SK-N-SH (cell line): Measurements from ENCODE around the gene COL17A1. TPM values are rescaled to one million over a fixed set of nuclear protein-coding genes. Genes with fewer than 3 reads are reported as not detected.

Source experiments
- CTCF ChIA-PET: fragments of 300-600, 350-600 bp; formaldehyde crosslinking; extraction: SDS; loops from one replicate; lab custom pipeline; 2021; lab: Yijun Ruan, JAX
- POLR2A ChIA-PET: fragments of 350-600 bp; sonication (Branson Sonifier 250); formaldehyde crosslinking; extraction: SDS; loops from one replicate; lab custom pipeline; 2020; ENCODE audit warnings: antibody characterized with exemption, inconsistent platforms; lab: Yijun Ruan, JAX
- DNase-seq: peaks from one replicate; pipeline ENCODE4 v3.0.0; 2012
- H2AFZ ChIP-seq: fragments of 200-600 bp; sonication (generic); 2 replicates; pipeline ENCODE4 v1.8.1; 2016; ENCODE audit warnings: antibody characterized with exemption, mild to moderate bottlenecking, low read depth
- H3F3A ChIP-seq: fragments of 200-600 bp; sonication (generic); replicated peaks from 2 replicates; pipeline ENCODE3; 2016; ENCODE audit warnings: antibody characterized with exemption, mild to moderate bottlenecking; ENCODE audit not compliant: insufficient read depth
- H3K27ac ChIP-seq, 2 experiments: fragments of 200-500 bp in 1 of 2; fragments of 200-600 bp in 1 of 2; sonication (Bioruptor generic) in 1 of 2; sonication (generic), shearing (Covaris generic) in 1 of 2; 2 replicates each; pipeline versions ENCODE4 v1.5.1 to v1.6.1; 2014 to 2016; ENCODE audit warnings: low read depth in 2 of 2, inconsistent platforms in 1 of 2, low read length in 1 of 2, mild to moderate bottlenecking in 1 of 2, mixed read lengths in 1 of 2
- H3K27me3 ChIP-seq: fragments of 200-600 bp; sonication (generic), shearing (Covaris generic); 2 replicates; pipeline ENCODE4 v1.6.1; 2016; ENCODE audit warnings: mixed run types; ENCODE audit not compliant: insufficient read depth
- H3K36me3 ChIP-seq, 2 experiments: fragments of 200-500 bp in 1 of 2; fragments of 200-600 bp in 1 of 2; sonication (Bioruptor generic) in 1 of 2; sonication (generic) in 1 of 2; replicated peaks in 1 of 2; 2 replicates each; pipeline versions ENCODE3 to v1.5.1; 2014 to 2016; ENCODE audit warnings: low read length in 1 of 2, mild to moderate bottlenecking in 1 of 2; ENCODE audit not compliant: insufficient read depth in 2 of 2, control insufficient read depth in 1 of 2
- H3K4me1 ChIP-seq, 2 experiments: fragments of 200-500 bp in 1 of 2; fragments of 200-600 bp in 1 of 2; sonication (Bioruptor generic) in 1 of 2; sonication (generic), shearing (Covaris generic) in 1 of 2; 2 replicates each; pipeline versions ENCODE4 v1.5.1 to v1.6.1; 2014 to 2016; ENCODE audit warnings: low read depth in 1 of 2, low read length in 1 of 2, mixed run types in 1 of 2; ENCODE audit not compliant: insufficient read depth in 2 of 2, control insufficient read depth in 1 of 2
- H3K4me2 ChIP-seq: fragments of 200-600 bp; sonication (generic), shearing (Covaris generic); 2 replicates; pipeline ENCODE4 v1.6.1; 2017; ENCODE audit warnings: mixed run types
- H3K4me3 ChIP-seq, 2 experiments: fragments of 200-500 bp in 1 of 2; fragments of 200-600 bp in 1 of 2; sonication (Bioruptor generic) in 1 of 2; sonication (generic), shearing (Covaris generic) in 1 of 2; 2 replicates each; pipeline versions ENCODE4 v1.5.1 to v1.8.1; 2014 to 2016; ENCODE audit warnings: low read depth in 2 of 2, inconsistent platforms in 1 of 2, low read length in 1 of 2, mild to moderate bottlenecking in 1 of 2, mixed read lengths in 1 of 2, moderate library complexity in 1 of 2
- H3K79me2 ChIP-seq: fragments of 200-600 bp; sonication (generic); 2 replicates; pipeline ENCODE4 v1.8.1; 2017; ENCODE audit warnings: mild to moderate bottlenecking; ENCODE audit not compliant: insufficient read depth
- H3K9ac ChIP-seq: fragments of 200-600 bp; sonication (generic); 2 replicates; pipeline ENCODE4 v1.6.1; 2017; ENCODE audit warnings: mixed run types
- H3K9me2 ChIP-seq: fragments of 200-600 bp; sonication (generic); 2 replicates; pipeline ENCODE4 v1.6.1; 2017; ENCODE audit warnings: mixed run types
- H3K9me3 ChIP-seq: fragments of 200-600 bp; sonication (generic); 2 replicates; pipeline ENCODE4 v1.6.1; 2017; ENCODE audit warnings: mixed run types, mild to moderate bottlenecking, moderate library complexity
- H4K20me1 ChIP-seq: fragments of 200-600 bp; sonication (generic); 2 replicates; pipeline ENCODE4 v1.6.1; 2017; ENCODE audit warnings: mild to moderate bottlenecking, mixed run types; ENCODE audit not compliant: insufficient read depth
- CHD2 ChIP-seq: fragments of 150-350 bp; IDR thresholded peaks from 2 replicates; pipeline ENCODE4 v1.6.1; 2018; ENCODE audit warnings: low read length; ENCODE audit not compliant: partially characterized antibody
- EP300 ChIP-seq, 2 experiments: IDR thresholded peaks; 2 replicates each; pipeline versions ENCODE4 v1.4.0 to v1.6.1; 2012; ENCODE audit warnings: borderline replicate concordance in 1 of 2, low read depth in 1 of 2, low read length in 1 of 2
- EZH2phosphoT487 ChIP-seq: fragments of 200-600 bp; sonication (generic); IDR thresholded peaks from 2 replicates; pipeline ENCODE4 v1.6.1; 2017; ENCODE audit warnings: low read depth, mixed run types, mild to moderate bottlenecking, antibody characterized with exemption, moderate library complexity, borderline replicate concordance
- FOXJ3 ChIP-seq: sonication (generic); formaldehyde crosslinking; IDR thresholded peaks from 2 replicates; pipeline ENCODE4 v1.5.1; 2020; ENCODE audit warnings: mild to moderate bottlenecking, missing genetic modification reagents
- FOXM1 ChIP-seq: IDR thresholded peaks from 2 replicates; pipeline ENCODE4 v1.4.0; 2012; ENCODE audit warnings: low read depth, mild to moderate bottlenecking
- GABPA ChIP-seq: IDR thresholded peaks from 2 replicates; pipeline ENCODE4 v1.4.0; 2012; ENCODE audit warnings: low read depth, mild to moderate bottlenecking
- IRF3 ChIP-seq: fragments of 150-350 bp; IDR thresholded peaks from 2 replicates; pipeline ENCODE4 v1.6.1; 2016; ENCODE audit warnings: mild to moderate bottlenecking, low read depth, low read length
- MAX ChIP-seq: IDR thresholded peaks from 2 replicates; pipeline ENCODE4 v1.4.0; 2012; ENCODE audit warnings: low read depth
- MEF2A ChIP-seq: IDR thresholded peaks from 2 replicates; pipeline ENCODE4 v1.4.0; 2012; ENCODE audit warnings: low read depth, borderline replicate concordance
- MXI1 ChIP-seq: IDR thresholded peaks from 2 replicates; pipeline ENCODE4 v1.6.1; 2012; ENCODE audit warnings: mild to moderate bottlenecking, low read depth, low read length, improper control_type of control experiment
- NRF1 ChIP-seq: IDR thresholded peaks from 2 replicates; pipeline ENCODE4 v1.6.1; 2012; ENCODE audit warnings: low read depth, mild to moderate bottlenecking, low read length
- POLR2AphosphoS5 ChIP-seq: IDR thresholded peaks from 2 replicates; pipeline ENCODE4 v1.6.1; 2012; ENCODE audit warnings: low read depth, low read length
- RAD21 ChIP-seq: IDR thresholded peaks from 2 replicates; pipeline ENCODE4 v1.6.1; 2012; ENCODE audit warnings: mild to moderate bottlenecking, low read length
- RCOR1 ChIP-seq: fragments of 150-350 bp; IDR thresholded peaks from 2 replicates; pipeline ENCODE4 v1.6.1; 2017; ENCODE audit warnings: antibody characterized with exemption, low read length
- REST ChIP-seq: IDR thresholded peaks from 2 replicates; pipeline ENCODE4 v1.6.1; 2012; ENCODE audit warnings: mild to moderate bottlenecking, low read depth, low read length, moderate library complexity
- RFX5 ChIP-seq: IDR thresholded peaks from 2 replicates; pipeline ENCODE4 v1.6.1; 2012; ENCODE audit warnings: mild to moderate bottlenecking, improper control_type of control experiment, low read length
- TCF12 ChIP-seq: IDR thresholded peaks from 2 replicates; pipeline ENCODE4 v1.4.0; 2012
- TEAD4 ChIP-seq: IDR thresholded peaks from 2 replicates; pipeline ENCODE4 v1.4.0; 2012; ENCODE audit warnings: mild to moderate bottlenecking, borderline replicate concordance; ENCODE audit not compliant: insufficient read depth
- YY1 ChIP-seq: IDR thresholded peaks from 2 replicates; pipeline ENCODE4 v1.4.0; 2012; ENCODE audit warnings: low read depth, mild to moderate bottlenecking
- WGBS: methylation state at CpG from one replicate; pipeline ENCODE4 v1.1.6; 2017; ENCODE audit warnings: low lambda C conversion rate; 5-methylcytosine and 5-hydroxymethylcytosine counted together
- polyA plus RNA-seq, 3 experiments: library from polyadenylated mRNA; depleted of rRNA; stranded (reverse); fragments of >200 nt; gene quantifications; 2 replicates each; pipeline ENCODE4 v1.2.3, GENCODE V29; 2012

The COL17A1 gene
- polyA plus RNA-seq, 1 of the 3 experiments (the other 2 are of a cell fraction) = 0.12 TPM

GRCh38 chr10:103990121-103990520 lies 95.6 kb downstream of the COL17A1 start:
- Histone ChIP-seq H3K36me3 (peaks cover 23 to 31% of the 10 kb centered on the region in 2 experiments), H3F3A (no peaks in the 10 kb centered on the region), H3K9ac (no peak overlapping the region), H4K20me1 (peaks cover 10% of the 10 kb centered on the region), H3K79me2 (peaks cover 58% of the 10 kb centered on the region), H3K9me2 (no peaks in the 10 kb centered on the region), H2AFZ (no peak overlapping the region), H3K4me2 (no peak overlapping the region), H3K4me3 (no peak overlapping the region), H3K27me3 (no peaks in the 10 kb centered on the region), H3K27ac (no peak overlapping the region), H3K4me1 (no peaks in the 10 kb centered on the region; a peak in 1 of 4 replicates), H3K9me3 (no peaks in the 10 kb centered on the region)
- TF ChIP-seq FOXM1 (no peak), TEAD4 (no peak), REST (no peak), CHD2 (no peak), RAD21 (no peak), RCOR1 (no peak), YY1 (no peak), RFX5 (no peak), FOXJ3 (CRISPR knock-in tag) (no peak), NRF1 (no peak), EP300 (IDR thresholded peaks at IDR 0.05; ENCODE audit: borderline replicate concordance in 1 of 2, low read depth in 1 of 2, low read length in 1 of 2) (no peak), GABPA (no peak), MAX (no peak), TCF12 (no peak), EZH2phosphoT487 (no peak), MEF2A (no peak), MXI1 (no peak)
- WGBS = 93% methylated on average over 3 of the region's 3 CpGs
- DNase-seq = no peak
- POLR2A ChIA-PET = no interaction called here
- CTCF ChIA-PET = interaction anchor here (1.0 to 1.4 kb wide), 3 partner anchors 8 to 220 kb away, joined by 3 read pairs; partner anchors contain the start of gene SFR1

- Histone ChIP-seq H3K36me3 (peaks cover 2 to 4% of the 10 kb centered on the region in 2 experiments), H3K4me3 (no peak overlapping the region), H3K27me3 (no peaks in the 10 kb centered on the region), H3K79me2 (peaks cover 95% of the 10 kb centered on the region), H3K27ac (no peak overlapping the region), H3K9me2 (no peaks in the 10 kb centered on the region), H2AFZ (no peak overlapping the region), H3K9me3 (no peaks in the 10 kb centered on the region), H3K4me1 (peaks cover 0 to 17% of the 10 kb centered on the region in 2 experiments; a peak in 3 of 4 replicates), H4K20me1 (peaks cover 31% of the 10 kb centered on the region), H3F3A (no peaks in the 10 kb centered on the region), H3K9ac (no peak overlapping the region), H3K4me2 (no peak overlapping the region)
- no peak for DNase-seq
- ChIA-PET POLR2A (no interaction called here), CTCF (no interaction called here)
- no peak for TF ChIP-seq IRF3
- TF ChIP-seq POLR2AphosphoS5 = no peak
- WGBS = 94% methylated on average over 7 of the region's 7 CpGs
Observed at GRCh38 chr10:103986360-103986759, 99.3 kb downstream of the COL17A1 start.
